Measurements from ENCODE around the gene CNDP2.

DNA sequence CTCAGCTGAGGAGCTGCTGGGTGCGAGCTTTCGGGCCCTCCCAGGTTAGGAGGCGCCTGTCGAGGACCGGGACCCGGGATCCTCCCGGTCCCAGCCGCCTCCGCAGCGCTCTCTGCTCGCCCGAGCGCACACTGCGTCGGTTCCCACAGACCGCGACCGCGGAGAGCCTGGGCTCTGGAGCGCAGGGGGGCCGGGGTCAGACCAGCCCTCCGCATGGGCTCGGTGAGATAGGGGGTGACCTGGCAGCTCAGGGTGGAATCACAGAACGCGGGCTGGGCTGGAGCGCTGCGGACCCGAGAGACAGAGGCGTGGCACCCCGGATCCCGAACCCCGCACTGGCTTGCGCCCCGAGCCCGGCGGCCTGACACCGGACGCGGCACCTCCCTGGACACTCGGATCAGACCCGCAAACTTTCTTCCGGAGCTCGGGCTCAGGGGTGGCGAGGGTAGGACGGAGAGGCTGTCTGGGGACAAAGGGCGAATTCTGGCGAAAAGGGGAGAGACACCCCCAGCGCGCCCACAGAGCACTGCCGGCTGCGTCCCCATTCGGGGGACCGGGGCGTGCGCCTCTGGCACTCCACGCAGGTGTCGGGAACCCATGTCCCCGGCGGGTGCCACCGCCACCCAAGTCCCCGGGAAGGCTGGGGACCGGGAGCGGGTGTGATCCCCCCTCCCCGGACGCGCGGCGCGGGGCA lies 39.7 kb upstream of the CNDP2 start:
- TF ChIP-seq, protein P1, sequence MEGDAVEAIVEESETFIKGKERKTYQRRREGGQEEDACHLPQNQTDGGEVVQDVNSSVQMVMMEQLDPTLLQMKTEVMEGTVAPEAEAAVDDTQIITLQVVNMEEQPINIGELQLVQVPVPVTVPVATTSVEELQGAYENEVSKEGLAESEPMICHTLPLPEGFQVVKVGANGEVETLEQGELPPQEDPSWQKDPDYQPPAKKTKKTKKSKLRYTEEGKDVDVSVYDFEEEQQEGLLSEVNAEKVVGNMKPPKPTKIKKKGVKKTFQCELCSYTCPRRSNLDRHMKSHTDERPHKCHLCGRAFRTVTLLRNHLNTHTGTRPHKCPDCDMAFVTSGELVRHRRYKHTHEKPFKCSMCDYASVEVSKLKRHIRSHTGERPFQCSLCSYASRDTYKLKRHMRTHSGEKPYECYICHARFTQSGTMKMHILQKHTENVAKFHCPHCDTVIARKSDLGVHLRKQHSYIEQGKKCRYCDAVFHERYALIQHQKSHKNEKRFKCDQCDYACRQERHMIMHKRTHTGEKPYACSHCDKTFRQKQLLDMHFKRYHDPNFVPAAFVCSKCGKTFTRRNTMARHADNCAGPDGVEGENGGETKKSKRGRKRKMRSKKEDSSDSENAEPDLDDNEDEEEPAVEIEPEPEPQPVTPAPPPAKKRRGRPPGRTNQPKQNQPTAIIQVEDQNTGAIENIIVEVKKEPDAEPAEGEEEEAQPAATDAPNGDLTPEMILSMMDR (IDR thresholded peaks at IDR 0.05; ENCODE audit: low read length): no peak
- TF ChIP-seq EZH2 (optimal IDR thresholded peaks at IDR 0.05; ENCODE audit: low read depth, low read length): no peak

Data from MM.1S (cell line).